NCI-H446 treated with DMSO at 0.1 percent for 48 hours (cell line): ENCODE measurements around the gene USF1.
"Not testable (repeated sequence)": the region's sequence is repeated elsewhere in the genome, so short reads cannot be mapped to it uniquely, and the experiment has no call there.

ENCODE experiments used
- DNase-seq: peaks from one replicate; lab custom pipeline; 2025; lab: John Stamatoyannopoulos, UW

The USF1 gene

GRCh38 chr1:161019111-161019660 lies 26.6 kb downstream of the USF1 start:
- not testable (repeated sequence) for DNase-seq

GRCh38 chr1:161018631-161018930 lies 27.2 kb downstream of the USF1 start:
- DNase-seq: no peak

GRCh38 chr1:161017756-161018630 lies 27.8 kb downstream of the USF1 start:
- DNase-seq: no peak

- DNase-seq: not testable (repeated sequence)
Measured at GRCh38 chr1:161017181-161017580, 28.6 kb downstream of the USF1 start.

GRCh38 chr1:161016683-161017082 lies 29.1 kb downstream of the USF1 start:
- not testable (repeated sequence) for DNase-seq

- no peak for DNase-seq
Measured at GRCh38 chr1:161013488-161014230, 32.1 kb downstream of the USF1 start.

- no peak for DNase-seq
Measured at GRCh38 chr1:161013131-161013487, 32.7 kb downstream of the USF1 start.

- no peak for DNase-seq
Measured at GRCh38 chr1:161012420-161012819, 33.4 kb downstream of the USF1 start.

GRCh38 chr1:161009602-161010211 lies 36.1 kb downstream of the USF1 start:
- no peak for DNase-seq

- no peak for DNase-seq
Measured at GRCh38 chr1:161008869-161009510, 36.8 kb downstream of the USF1 start.

GRCh38 chr1:161007369-161007768 lies 38.4 kb downstream of the USF1 start:
- no peak for DNase-seq

- no peak for DNase-seq
Measured at GRCh38 chr1:161006563-161006962, 39.2 kb downstream of the USF1 start.

- DNase-seq: no peak
Measured at GRCh38 chr1:161001525-161001924, 44.3 kb downstream of the USF1 start.

- no peak for DNase-seq
Measured at GRCh38 chr1:161000736-161001480, 44.9 kb downstream of the USF1 start.

- DNase-seq: no peak
Measured at GRCh38 chr1:160999376-160999775, 46.4 kb downstream of the USF1 start.

GRCh38 chr1:160997323-160998038 lies 48.3 kb downstream of the USF1 start:
- DNase-seq: no peak

GRCh38 chr1:160996178-160996577 lies 49.6 kb downstream of the USF1 start:
- no peak for DNase-seq

GRCh38 chr1:160993544-160994193 lies 52.1 kb downstream of the USF1 start:
- DNase-seq: no peak

- not testable (repeated sequence) for DNase-seq
Measured at GRCh38 chr1:160992036-160992435, 53.7 kb downstream of the USF1 start.
